ENCODE measurements around the gene FCRL6. TPM values are rescaled to one million over a fixed set of nuclear protein-coding genes. Genes with fewer than 3 reads are reported as not detected.

The FCRL6 gene
- total and polyA plus RNA-seq, 12 donors = 0.12 to 3.0 (median 0.87) TPM; not detected in 9

DNA sequence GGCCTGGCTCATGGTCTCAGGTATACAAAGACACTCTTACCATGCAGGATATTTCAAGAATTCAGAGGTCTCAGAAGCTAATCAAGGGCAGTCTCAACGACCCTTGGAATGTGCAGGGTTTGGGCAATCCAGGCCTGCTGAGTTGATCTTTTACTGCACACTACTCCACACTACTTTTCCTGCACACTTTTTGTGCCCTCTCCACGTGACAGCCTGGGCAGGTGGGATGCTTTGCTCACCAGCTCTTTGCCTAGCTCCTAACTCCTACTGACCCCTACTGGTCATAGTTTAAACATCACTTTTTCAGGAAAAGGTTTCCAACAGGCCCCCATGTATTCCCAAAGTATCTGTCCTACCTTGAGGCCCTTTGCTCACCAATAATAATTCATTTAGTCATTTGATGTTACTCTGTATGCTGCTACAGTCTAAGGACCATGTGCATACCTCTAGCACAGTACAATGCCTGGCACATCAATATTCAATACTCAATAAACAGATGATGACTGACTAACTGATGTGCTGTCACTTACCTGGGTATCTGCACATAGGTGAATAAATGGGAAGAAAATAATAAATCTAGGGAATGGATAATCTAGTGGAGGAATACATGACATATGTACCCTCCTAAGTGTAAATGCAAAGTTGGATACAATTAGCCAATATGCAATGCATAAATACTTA lies 11.8 kb upstream of the FCRL6 start:
- Histone ChIP-seq H3K4me1 (no peaks in the 10 kb centered on the region), H3K27ac (no peak overlapping the region), H3K27me3 (peaks cover 0 to 43% (median 29%) of the 10 kb centered on the region in 7 donors), H3K36me3 (no peaks in the 10 kb centered on the region), H3K4me3 (no peak overlapping the region), H3K9me3 (no peaks in the 10 kb centered on the region)
- ATAC-seq (peak in 4 of 8 donors; percentile 19 to 54 (median 26)), DNase-seq (no peak)
- 12% methylated on average over 2 of the region's 2 CpGs for WGBS, 2 donors
- intact Hi-C loops (cut with DNase I) = loop anchor here in 3 of 10 donors (10.0 kb wide), 2 partner anchors 214 to 576 kb away; no protein-coding TSS in a partner anchor
- TF ChIP-seq, protein P1, sequence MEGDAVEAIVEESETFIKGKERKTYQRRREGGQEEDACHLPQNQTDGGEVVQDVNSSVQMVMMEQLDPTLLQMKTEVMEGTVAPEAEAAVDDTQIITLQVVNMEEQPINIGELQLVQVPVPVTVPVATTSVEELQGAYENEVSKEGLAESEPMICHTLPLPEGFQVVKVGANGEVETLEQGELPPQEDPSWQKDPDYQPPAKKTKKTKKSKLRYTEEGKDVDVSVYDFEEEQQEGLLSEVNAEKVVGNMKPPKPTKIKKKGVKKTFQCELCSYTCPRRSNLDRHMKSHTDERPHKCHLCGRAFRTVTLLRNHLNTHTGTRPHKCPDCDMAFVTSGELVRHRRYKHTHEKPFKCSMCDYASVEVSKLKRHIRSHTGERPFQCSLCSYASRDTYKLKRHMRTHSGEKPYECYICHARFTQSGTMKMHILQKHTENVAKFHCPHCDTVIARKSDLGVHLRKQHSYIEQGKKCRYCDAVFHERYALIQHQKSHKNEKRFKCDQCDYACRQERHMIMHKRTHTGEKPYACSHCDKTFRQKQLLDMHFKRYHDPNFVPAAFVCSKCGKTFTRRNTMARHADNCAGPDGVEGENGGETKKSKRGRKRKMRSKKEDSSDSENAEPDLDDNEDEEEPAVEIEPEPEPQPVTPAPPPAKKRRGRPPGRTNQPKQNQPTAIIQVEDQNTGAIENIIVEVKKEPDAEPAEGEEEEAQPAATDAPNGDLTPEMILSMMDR (IDR thresholded peaks at IDR 0.05) = peak in 8 of 9 donors; percentile 40 to 68 (median 62)

DNA sequence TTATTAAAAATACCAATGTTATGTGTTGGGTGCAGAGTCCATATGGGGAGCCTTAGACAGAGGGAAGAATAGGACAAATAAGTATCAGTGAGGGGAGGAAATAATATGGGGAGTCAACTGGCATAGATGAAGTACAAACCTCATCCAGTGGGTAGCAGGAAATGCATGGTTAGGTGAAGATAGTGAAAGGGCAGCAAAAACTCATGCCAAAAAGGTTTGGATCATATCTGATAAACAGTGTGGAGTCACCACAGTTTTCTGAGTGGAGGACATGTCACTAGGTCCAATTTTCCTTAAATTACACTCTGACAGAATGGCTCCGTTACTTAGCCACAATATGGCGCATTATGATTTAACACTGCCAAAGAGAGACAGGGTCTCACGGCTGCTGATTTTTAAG lies 11.1 kb upstream of the FCRL6 start:
- DNase-seq (no peak), ATAC-seq (no peak)
- Histone ChIP-seq H3K36me3 (no peaks in the 10 kb centered on the region), H3K9me3 (no peaks in the 10 kb centered on the region), H3K4me3 (no peak overlapping the region), H3K4me1 (no peaks in the 10 kb centered on the region), H3K27ac (no peak overlapping the region), H3K27me3 (peaks cover 0 to 49% (median 36%) of the 10 kb centered on the region in 7 donors)
- intact Hi-C loops (cut with DNase I) = loop anchor here in 3 of 10 donors (10.0 kb wide), 2 partner anchors 214 to 576 kb away; no protein-coding TSS in a partner anchor
- TF ChIP-seq, protein P1 (IDR thresholded peaks at IDR 0.05) = no peak
- 62 to 68% methylated on average over 3 of the region's 3 CpGs for WGBS, 2 donors

DNA sequence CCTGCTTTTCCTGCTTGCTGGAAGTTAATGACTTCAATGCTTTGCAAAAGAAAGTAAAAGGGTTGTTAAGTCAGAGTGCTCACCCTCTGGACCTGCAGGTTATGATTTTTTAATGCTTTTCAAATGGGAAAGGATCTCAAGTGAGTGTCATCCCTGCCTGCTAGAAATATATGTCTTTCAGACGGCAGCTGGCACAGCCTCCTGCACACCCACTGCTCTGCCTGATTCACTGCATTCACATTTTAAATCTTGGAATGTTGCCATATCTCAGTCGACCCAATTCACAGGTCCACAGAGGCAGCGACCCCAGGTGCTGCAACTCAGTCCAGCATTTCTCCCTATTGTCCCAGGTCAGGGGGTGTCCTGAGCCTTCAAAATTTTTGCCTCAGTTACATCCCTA lies 10.7 kb upstream of the FCRL6 start:
- no peaks in the 10 kb centered on the region for H3K4me1 ChIP-seq
- H3K27me3 ChIP-seq = peaks cover 0 to 52% (median 38%) of the 10 kb centered on the region in 7 donors
- intact Hi-C loops (cut with DNase I) = loop anchor here in 3 of 10 donors (10.0 kb wide), 2 partner anchors 213 to 577 kb away; no protein-coding TSS in a partner anchor
- H3K27ac ChIP-seq = no peak overlapping the region
- no peaks in the 10 kb centered on the region for H3K36me3 ChIP-seq
- 20 to 28% methylated on average over 3 of the region's 3 CpGs for WGBS, 2 donors
- H3K9me3 ChIP-seq = no peaks in the 10 kb centered on the region
- ATAC-seq (no peak), DNase-seq (no peak)
- no peak overlapping the region for H3K4me3 ChIP-seq
- TF ChIP-seq, protein P1 (IDR thresholded peaks at IDR 0.05) = no peak

DNA sequence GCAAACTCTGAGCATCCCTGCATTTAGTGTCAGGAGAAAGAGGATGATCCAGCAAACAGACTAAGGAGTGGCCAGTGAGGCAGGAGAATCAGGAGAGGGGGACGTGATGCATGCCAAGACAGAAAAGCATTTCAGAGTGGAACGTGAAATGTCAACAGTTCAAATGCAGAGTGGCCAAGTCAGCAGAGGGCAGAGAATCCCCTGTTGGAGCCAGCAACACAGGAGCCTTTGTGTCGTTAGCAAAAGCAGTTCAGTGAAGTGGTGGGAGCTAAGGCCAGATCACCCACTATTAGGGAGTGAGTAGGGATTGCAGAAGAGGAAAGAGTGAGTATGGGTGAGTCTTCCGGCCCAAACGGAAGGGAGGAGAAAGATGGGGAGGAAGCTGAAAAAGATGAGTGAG lies 6.6 kb upstream of the FCRL6 start:
- intact Hi-C loops (cut with DNase I) = loop anchor here in 8 of 10 donors (5.0 to 10.0 kb wide), 9 partner anchors 42 to 581 kb away; partner anchors contain the start of gene IGSF9 (in 4 of the 8)
- no peaks in the 10 kb centered on the region for H3K36me3 ChIP-seq
- ATAC-seq (no peak), DNase-seq (no peak)
- H3K27me3 ChIP-seq = peaks cover 0 to 56% (median 37%) of the 10 kb centered on the region in 7 donors
- peaks cover 0 to 13% (median 0%) of the 10 kb centered on the region in 9 donors for H3K4me1 ChIP-seq
- 30 to 36% methylated on average over 5 of the region's 5 CpGs for WGBS, 2 donors
- H3K27ac ChIP-seq = no peak overlapping the region
- H3K9me3 ChIP-seq = no peaks in the 10 kb centered on the region
- TF ChIP-seq, protein P1 (IDR thresholded peaks at IDR 0.05) = no peak
- H3K4me3 ChIP-seq = no peak overlapping the region

Data from heart right ventricle (tissue), 16 donors.